ENCODE measurements around the gene CSNK2B.

Gene CSNK2B

DNA sequence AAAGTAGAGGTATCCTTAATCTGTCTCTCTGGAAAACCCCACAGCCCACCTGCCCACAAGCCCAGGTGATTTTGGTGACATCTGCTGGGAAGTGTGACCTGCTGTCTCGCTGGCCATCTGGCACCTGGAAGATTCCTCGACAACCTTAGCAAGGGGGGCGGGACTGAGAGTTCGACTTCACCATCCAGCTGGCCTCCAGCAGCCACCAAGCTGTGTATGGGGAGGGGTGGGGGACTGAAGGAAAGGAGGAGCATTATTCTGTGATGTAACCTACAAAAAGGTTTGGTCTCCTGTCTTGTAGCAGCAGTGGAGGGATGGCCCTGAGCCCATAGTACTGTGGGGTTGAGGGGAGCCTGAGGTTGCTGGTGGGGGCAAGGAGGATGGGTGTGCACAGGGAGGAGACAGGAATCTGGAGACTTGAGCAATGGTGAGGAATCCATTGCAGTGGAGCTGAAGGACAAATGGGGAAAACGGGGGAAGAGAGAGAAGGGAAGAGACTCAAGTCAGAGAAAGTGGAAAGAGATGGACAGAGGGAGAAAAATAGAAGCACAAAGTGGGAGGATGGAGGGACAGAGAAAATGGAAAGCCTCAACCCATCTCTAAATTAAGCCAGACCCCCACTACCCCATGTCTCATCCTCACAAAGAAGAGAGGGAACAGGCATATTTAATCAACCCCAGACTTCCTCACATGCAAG, 44.8 kb downstream of the CSNK2B start:
- 0 out of 2 replicates have a peak, but pooled peaks cover 5% of the 10 kb centered on the region for H3K4me1 ChIP-seq (ENCODE audit: low read length)
- H3K79me2 ChIP-seq (ENCODE audit: low read length) = no peaks in the 10 kb centered on the region
- H3K27ac ChIP-seq (ENCODE audit: low read length) = no peak overlapping the region
- no peak overlapping the region for H2AFZ ChIP-seq (ENCODE audit: low read length)
- TF ChIP-seq EZH2phosphoT487 (IDR thresholded peaks at IDR 0.05; ENCODE audit: low read length) = no peak
- no peak for TF ChIP-seq EZH2 (optimal IDR thresholded peaks at IDR 0.05; ENCODE audit: low read depth, low read length)
- TF ChIP-seq, protein P1, sequence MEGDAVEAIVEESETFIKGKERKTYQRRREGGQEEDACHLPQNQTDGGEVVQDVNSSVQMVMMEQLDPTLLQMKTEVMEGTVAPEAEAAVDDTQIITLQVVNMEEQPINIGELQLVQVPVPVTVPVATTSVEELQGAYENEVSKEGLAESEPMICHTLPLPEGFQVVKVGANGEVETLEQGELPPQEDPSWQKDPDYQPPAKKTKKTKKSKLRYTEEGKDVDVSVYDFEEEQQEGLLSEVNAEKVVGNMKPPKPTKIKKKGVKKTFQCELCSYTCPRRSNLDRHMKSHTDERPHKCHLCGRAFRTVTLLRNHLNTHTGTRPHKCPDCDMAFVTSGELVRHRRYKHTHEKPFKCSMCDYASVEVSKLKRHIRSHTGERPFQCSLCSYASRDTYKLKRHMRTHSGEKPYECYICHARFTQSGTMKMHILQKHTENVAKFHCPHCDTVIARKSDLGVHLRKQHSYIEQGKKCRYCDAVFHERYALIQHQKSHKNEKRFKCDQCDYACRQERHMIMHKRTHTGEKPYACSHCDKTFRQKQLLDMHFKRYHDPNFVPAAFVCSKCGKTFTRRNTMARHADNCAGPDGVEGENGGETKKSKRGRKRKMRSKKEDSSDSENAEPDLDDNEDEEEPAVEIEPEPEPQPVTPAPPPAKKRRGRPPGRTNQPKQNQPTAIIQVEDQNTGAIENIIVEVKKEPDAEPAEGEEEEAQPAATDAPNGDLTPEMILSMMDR (IDR thresholded peaks at IDR 0.05; ENCODE audit: low read length) = no peak
- H3K9ac ChIP-seq (ENCODE audit: low read length) = no peak overlapping the region
- no peak overlapping the region for H3K4me3 ChIP-seq (ENCODE audit: low read length)
- H3K4me2 ChIP-seq (ENCODE audit: low read depth, low read length) = no peak overlapping the region
- no peaks in the 10 kb centered on the region for H3F3A ChIP-seq (ENCODE audit: insufficient read depth, low read length)
- no peaks in the 10 kb centered on the region for H3K9me3 ChIP-seq (replicated peaks; ENCODE audit: insufficient read depth, low read length)
- no peaks in the 10 kb centered on the region for H3K9me2 ChIP-seq (replicated peaks; ENCODE audit: insufficient read depth, low read length)
- DNase-seq = no peak
- H3K36me3 ChIP-seq (replicated peaks; ENCODE audit: insufficient read depth, low read length) = no peaks in the 10 kb centered on the region
- no peaks in the 10 kb centered on the region for H4K20me1 ChIP-seq (ENCODE audit: insufficient read depth, low read length)
- no peaks in the 10 kb centered on the region; the same call in 1 of the 2 replicates for H3K27me3 ChIP-seq (replicated peaks; ENCODE audit: insufficient read depth, low read length)

DNA sequence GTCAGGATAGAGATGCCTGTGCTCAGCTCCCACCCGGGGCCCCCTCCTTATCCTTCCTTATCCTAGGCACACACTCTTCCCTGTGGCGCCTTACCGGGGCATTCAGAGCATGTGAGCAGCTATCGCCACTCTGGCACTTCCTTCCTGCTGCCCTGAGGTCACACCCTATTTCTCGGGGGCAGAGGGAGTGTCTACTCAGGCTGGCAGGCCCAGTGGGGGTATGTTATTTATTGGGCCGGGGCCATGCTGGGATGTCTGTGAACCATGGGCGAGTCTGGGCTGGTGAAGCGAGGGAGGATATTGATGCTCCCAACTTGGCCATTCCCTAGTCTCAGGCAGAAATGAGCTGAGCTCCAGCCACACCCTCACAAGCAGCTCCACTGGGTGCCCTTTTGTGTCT, 45.4 kb downstream of the CSNK2B start:
- H3K79me2 ChIP-seq (ENCODE audit: low read length) = no peaks in the 10 kb centered on the region
- H3K27ac ChIP-seq (ENCODE audit: low read length) = no peak overlapping the region
- H3K9me3 ChIP-seq (replicated peaks; ENCODE audit: insufficient read depth, low read length) = no peaks in the 10 kb centered on the region
- no peak overlapping the region for H2AFZ ChIP-seq (ENCODE audit: low read length)
- no peaks in the 10 kb centered on the region for H4K20me1 ChIP-seq (ENCODE audit: insufficient read depth, low read length)
- no peaks in the 10 kb centered on the region for H3K27me3 ChIP-seq (replicated peaks; ENCODE audit: insufficient read depth, low read length)
- H3K36me3 ChIP-seq (replicated peaks; ENCODE audit: insufficient read depth, low read length) = no peaks in the 10 kb centered on the region
- no peaks in the 10 kb centered on the region for H3F3A ChIP-seq (ENCODE audit: insufficient read depth, low read length)
- no peak overlapping the region for H3K4me2 ChIP-seq (ENCODE audit: low read depth, low read length)
- no peak overlapping the region for H3K9ac ChIP-seq (ENCODE audit: low read length)
- H3K9me2 ChIP-seq (replicated peaks; ENCODE audit: insufficient read depth, low read length) = no peaks in the 10 kb centered on the region
- H3K4me3 ChIP-seq (ENCODE audit: low read length) = no peak overlapping the region
- H3K4me1 ChIP-seq (ENCODE audit: low read length) = 0 out of 2 replicates have a peak, but pooled peaks cover 5% of the 10 kb centered on the region
- no peak for DNase-seq
- no peak for TF ChIP-seq EZH2phosphoT487 (IDR thresholded peaks at IDR 0.05; ENCODE audit: low read length)
- TF ChIP-seq EZH2 (optimal IDR thresholded peaks at IDR 0.05; ENCODE audit: low read depth, low read length) = no peak
- TF ChIP-seq, protein P1 (IDR thresholded peaks at IDR 0.05; ENCODE audit: low read length) = no peak

- Histone ChIP-seq H4K20me1 (ENCODE audit: insufficient read depth, low read length) (no peaks in the 10 kb centered on the region), H3K36me3 (replicated peaks; ENCODE audit: insufficient read depth, low read length) (no peaks in the 10 kb centered on the region), H3K27me3 (replicated peaks; ENCODE audit: insufficient read depth, low read length) (no peaks in the 10 kb centered on the region), H3K4me1 (ENCODE audit: low read length) (0 out of 2 replicates have a peak, but pooled peaks cover 5% of the 10 kb centered on the region), H3K9me2 (replicated peaks; ENCODE audit: insufficient read depth, low read length) (no peaks in the 10 kb centered on the region), H2AFZ (ENCODE audit: low read length) (no peak overlapping the region), H3K9ac (ENCODE audit: low read length) (no peak overlapping the region), H3K79me2 (ENCODE audit: low read length) (no peaks in the 10 kb centered on the region), H3K4me3 (ENCODE audit: low read length) (no peak overlapping the region), H3K9me3 (replicated peaks; ENCODE audit: insufficient read depth, low read length) (no peaks in the 10 kb centered on the region), H3K4me2 (ENCODE audit: low read depth, low read length) (no peak overlapping the region), H3K27ac (ENCODE audit: low read length) (no peak overlapping the region), H3F3A (ENCODE audit: insufficient read depth, low read length) (no peaks in the 10 kb centered on the region)
- no peak for DNase-seq
- no peak for TF ChIP-seq EZH2phosphoT487 (IDR thresholded peaks at IDR 0.05; ENCODE audit: low read length)
- no peak for TF ChIP-seq EZH2 (optimal IDR thresholded peaks at IDR 0.05; ENCODE audit: low read depth, low read length)
- TF ChIP-seq, protein P1 (IDR thresholded peaks at IDR 0.05; ENCODE audit: low read length) = peak; percentile 35
These were observed 46.4 kb downstream of the CSNK2B start for GRCh38 chr6:31712296-31712695.
